CD4-positive, CD25-positive, alpha-beta regulatory T cell (primary cell): ENCODE measurements around the gene POLG2. TPM values are rescaled to one million over a fixed set of nuclear protein-coding genes. Genes with fewer than 3 reads are reported as not detected.
A peak's percentile ranks its signal among the peaks of the same experiment; 100 is the strongest.

Source experiments
- ATAC-seq, 2 donors: fragments of 150-1000 bp; cut with Tn5 transposase; one replicate each; pipeline ENCODE4 v1.10.0; 2021; ENCODE audit warnings: low read depth in 2 of 2, moderate number of reproducible peaks in 2 of 2, moderate library complexity in 1 of 2
- DNase-seq, 3 donors: peaks; one replicate each; pipeline versions ENCODE4 v3.0.0 to v3.0.0-alpha.2; 2012 to 2022; ENCODE audit warnings: mixed read lengths in 1 of 3
- H3K27ac ChIP-seq: one replicate; pipeline ENCODE4 v1.7.0; 2013; ENCODE audit warnings: mild to moderate bottlenecking, low read length; ENCODE audit not compliant: insufficient read depth, poor library complexity, severe bottlenecking
- H3K27me3 ChIP-seq: one replicate; pipeline ENCODE4 v1.7.0; 2013; ENCODE audit warnings: low read length; ENCODE audit not compliant: control insufficient read depth, insufficient read depth
- H3K36me3 ChIP-seq: one replicate; pipeline ENCODE4 v1.7.0; 2013; ENCODE audit warnings: mild to moderate bottlenecking, low read length, moderate library complexity; ENCODE audit not compliant: control insufficient read depth, insufficient read depth
- H3K4me1 ChIP-seq: 2 replicates; pipeline ENCODE4 v1.7.0; 2013; ENCODE audit warnings: mild to moderate bottlenecking, low read length; ENCODE audit not compliant: insufficient read depth, control insufficient read depth, poor library complexity, severe bottlenecking
- H3K4me3 ChIP-seq: one replicate; pipeline ENCODE4 v1.7.0; 2013; ENCODE audit warnings: low read depth, mild to moderate bottlenecking, low read length, moderate library complexity
- H3K9me3 ChIP-seq, 2 experiments: 1 replicate in 1 of 2; 2 replicates in 1 of 2; pipeline ENCODE4 v1.7.0; 2013; ENCODE audit warnings: low read length in 2 of 2, mild to moderate bottlenecking in 1 of 2, moderate library complexity in 1 of 2; ENCODE audit not compliant: control insufficient read depth in 2 of 2
- H3K27ac Mint-ChIP-seq, 3 donors: one replicate each; pipeline ENCODE4 v1.8.0; 2020 to 2022; ENCODE audit warnings: mild to moderate bottlenecking in 3 of 3, mixed read lengths in 3 of 3, moderate library complexity in 2 of 3
- H3K27me3 Mint-ChIP-seq: one replicate; pipeline ENCODE4 v1.8.0; 2022; ENCODE audit warnings: mild to moderate bottlenecking, mixed read lengths
- H3K36me3 Mint-ChIP-seq: one replicate; pipeline ENCODE4 v1.8.0; 2020; ENCODE audit warnings: mixed read lengths
- H3K4me1 Mint-ChIP-seq, 4 donors: one replicate each; pipeline ENCODE4 v1.8.0; 2020 to 2022; ENCODE audit warnings: mixed read lengths in 4 of 4, mild to moderate bottlenecking in 1 of 4
- H3K4me3 Mint-ChIP-seq, 4 donors: one replicate each; pipeline ENCODE4 v1.8.0; 2020 to 2022; ENCODE audit warnings: mild to moderate bottlenecking in 4 of 4, mixed read lengths in 4 of 4, moderate library complexity in 3 of 4
- H3K9me3 Mint-ChIP-seq, 7 donors: one replicate each; pipeline ENCODE4 v1.8.0; 2020 to 2022; ENCODE audit warnings: mixed read lengths in 7 of 7, mild to moderate bottlenecking in 3 of 7, moderate library complexity in 2 of 7
- polyA plus RNA-seq, 4 donors: library from polyadenylated mRNA; unstranded; fragments of 300-500 nt; fragmentation: Illumina TruSeq; gene quantifications; one replicate each; pipeline ENCODE4 v1.2.3, GENCODE V29; 2021
- total RNA-seq: library from RNA; stranded (reverse); gene quantifications from one replicate; pipeline ENCODE4 v1.2.3, GENCODE V29; 2022

The POLG2 gene
- total and polyA plus RNA-seq, 5 donors from 2014 or later = 10.2 to 49.3 (median 10.2) TPM

DNA sequence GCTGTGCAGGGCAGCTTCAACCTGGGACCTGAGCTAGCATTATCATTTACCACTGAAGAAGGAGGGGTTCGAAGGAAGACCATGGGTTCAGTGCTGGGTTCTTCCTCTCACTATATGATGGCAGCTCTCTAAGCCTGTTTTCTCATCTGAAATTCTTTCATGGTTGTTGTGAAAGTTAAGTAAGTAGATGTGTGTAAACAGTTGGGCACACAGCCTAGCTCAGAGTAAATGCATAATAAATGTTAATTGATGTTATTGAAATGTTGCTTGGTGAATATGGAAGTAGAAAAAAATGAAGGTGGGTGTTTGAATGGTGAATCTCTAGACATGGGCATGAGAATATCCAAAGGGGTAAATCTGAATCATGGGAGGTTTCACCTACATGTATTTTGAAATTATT is 19.0 kb upstream of the POLG2 start:
- Histone ChIP-seq H3K4me3 (no peak overlapping the region), H3K27me3 (no peaks in the 10 kb centered on the region), H3K27ac (no peak overlapping the region), H3K4me1 (no peaks in the 10 kb centered on the region), H3K36me3 (peaks cover 88% of the 10 kb centered on the region), H3K9me3 (no peaks in the 10 kb centered on the region)
- ATAC-seq = no peak
- DNase-seq = no peak
- H3K36me3 Mint-ChIP-seq = peaks cover 49% of the 10 kb centered on the region
- H3K4me1 Mint-ChIP-seq = peaks cover 23 to 40% (median 32%) of the 10 kb centered on the region in 4 donors
- H3K4me3 Mint-ChIP-seq = no peak overlapping the region
- no peaks in the 10 kb centered on the region for H3K9me3 Mint-ChIP-seq
- H3K27ac Mint-ChIP-seq = peak overlapping the region in 1 of 3 donors; percentile 1
- H3K27me3 Mint-ChIP-seq = no peaks in the 10 kb centered on the region

DNA sequence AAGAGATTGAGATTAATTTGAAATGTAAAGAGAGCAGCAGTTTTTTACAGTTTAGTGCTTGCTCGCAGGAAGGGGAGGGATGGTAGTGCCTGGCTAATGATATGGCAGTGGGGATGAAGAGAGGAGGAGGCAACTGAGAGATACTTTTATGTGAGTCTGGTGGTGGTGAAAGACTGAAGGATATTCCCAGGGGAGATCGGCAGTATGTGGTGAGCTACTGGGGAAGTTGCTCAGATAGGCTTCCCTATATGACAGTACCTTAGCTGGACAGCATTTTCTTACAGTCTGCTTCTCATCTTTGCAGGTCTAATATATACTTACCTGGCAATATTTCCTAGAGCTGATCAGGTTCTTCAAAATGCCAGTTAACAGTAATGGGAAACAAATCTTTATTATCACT is 18.6 kb upstream of the POLG2 start:
- Mint-ChIP-seq H3K27me3 (no peaks in the 10 kb centered on the region), H3K4me1 (peaks cover 23 to 43% (median 32%) of the 10 kb centered on the region in 4 donors), H3K36me3 (peaks cover 52% of the 10 kb centered on the region), H3K27ac (peak overlapping the region in 1 of 3 donors; percentile 1), H3K4me3 (no peak overlapping the region), H3K9me3 (no peaks in the 10 kb centered on the region)
- H3K9me3 ChIP-seq = no peaks in the 10 kb centered on the region
- no peak overlapping the region for H3K4me3 ChIP-seq
- H3K27me3 ChIP-seq = no peaks in the 10 kb centered on the region
- DNase-seq (no peak), ATAC-seq (no peak)
- no peaks in the 10 kb centered on the region for H3K4me1 ChIP-seq
- no peak overlapping the region for H3K27ac ChIP-seq
- peaks cover 88% of the 10 kb centered on the region for H3K36me3 ChIP-seq

DNA sequence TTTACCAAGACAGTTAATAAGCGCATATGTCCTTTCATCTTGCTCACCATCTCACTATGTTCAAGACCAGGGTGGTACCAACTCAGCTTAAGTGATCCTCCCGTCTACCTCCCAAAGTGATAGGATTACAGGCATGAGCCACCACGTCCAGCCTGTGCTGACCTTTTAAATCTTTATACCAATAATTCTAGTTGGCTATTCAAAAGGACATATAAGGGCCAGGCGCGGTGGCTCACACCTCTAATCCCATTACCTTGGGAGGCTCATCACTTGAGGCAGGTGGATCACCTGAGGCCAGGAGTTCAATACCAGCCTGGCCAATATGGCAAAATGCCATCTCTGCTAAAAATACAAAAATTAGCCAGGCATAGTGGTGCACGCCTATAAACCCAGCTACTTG is 12.3 kb upstream of the POLG2 start:
- Mint-ChIP-seq H3K36me3 (peaks cover 57% of the 10 kb centered on the region), H3K27ac (no peak overlapping the region), H3K27me3 (peaks cover 19% of the 10 kb centered on the region), H3K4me3 (peak overlapping the region; percentile 60 to 74 (median 66)), H3K9me3 (peaks cover 0 to 5% (median 0%) of the 10 kb centered on the region in 7 donors), H3K4me1 (peaks cover 17 to 65% (median 44%) of the 10 kb centered on the region in 4 donors)
- ATAC-seq (no peak), DNase-seq (no peak)
- Histone ChIP-seq H3K4me3 (no peak overlapping the region), H3K27me3 (no peaks in the 10 kb centered on the region), H3K36me3 (peaks cover 53% of the 10 kb centered on the region), H3K9me3 (no peaks in the 10 kb centered on the region), H3K27ac (no peak overlapping the region), H3K4me1 (peaks cover 26% of the 10 kb centered on the region)

GRCh38 chr17:64508683-64509082 is 11.8 kb upstream of the POLG2 start:
- ATAC-seq (no peak), DNase-seq (no peak)
- Histone ChIP-seq H3K4me1 (peaks cover 31% of the 10 kb centered on the region), H3K36me3 (peaks cover 54% of the 10 kb centered on the region), H3K27ac (no peak overlapping the region), H3K9me3 (no peaks in the 10 kb centered on the region), H3K27me3 (no peaks in the 10 kb centered on the region), H3K4me3 (peak overlapping the region; percentile 90)
- Mint-ChIP-seq H3K27ac (no peak overlapping the region), H3K27me3 (peaks cover 19% of the 10 kb centered on the region), H3K9me3 (peaks cover 0 to 5% (median 0%) of the 10 kb centered on the region in 7 donors), H3K4me1 (peaks cover 12 to 67% (median 43%) of the 10 kb centered on the region in 4 donors), H3K4me3 (peak overlapping the region; percentile 73 to 100 (median 93)), H3K36me3 (peaks cover 57% of the 10 kb centered on the region)

DNA sequence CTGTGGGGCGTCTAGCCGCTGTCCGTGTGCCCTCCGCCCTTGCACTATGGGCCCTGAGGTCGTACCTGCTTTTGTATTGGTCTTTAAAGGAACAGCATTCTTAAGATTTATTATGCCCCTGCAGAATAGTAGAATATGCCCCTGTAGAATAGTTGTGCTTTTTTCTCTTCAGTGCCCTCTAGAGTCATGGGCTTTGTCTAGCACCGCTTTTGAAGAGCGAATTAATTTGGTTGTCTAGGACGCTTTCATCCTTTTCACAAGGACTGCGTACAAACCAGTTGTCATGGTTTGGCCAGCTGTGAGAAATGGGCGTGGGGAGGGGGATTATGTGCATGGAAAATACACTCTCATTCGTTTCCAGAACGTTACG is 10.5 kb upstream of the POLG2 start:
- H3K4me3 ChIP-seq = peak overlapping the region; percentile 90
- peaks cover 54% of the 10 kb centered on the region for H3K36me3 ChIP-seq
- H3K27ac ChIP-seq = peak overlapping the region; percentile 99
- no peaks in the 10 kb centered on the region for H3K9me3 ChIP-seq
- H3K27me3 ChIP-seq = no peaks in the 10 kb centered on the region
- peaks cover 19% of the 10 kb centered on the region for H3K27me3 Mint-ChIP-seq
- ATAC-seq (peak; percentile 41 to 43), DNase-seq (peak; percentile 25 to 85 (median 75))
- H3K4me1 Mint-ChIP-seq = peaks cover 5 to 67% (median 47%) of the 10 kb centered on the region in 4 donors
- peak overlapping the region; percentile 100 for H3K27ac Mint-ChIP-seq
- H3K4me1 ChIP-seq = peaks cover 44% of the 10 kb centered on the region
- peak overlapping the region; percentile 88 to 100 (median 99) for H3K4me3 Mint-ChIP-seq
- peaks cover 63% of the 10 kb centered on the region for H3K36me3 Mint-ChIP-seq
- peaks cover 0 to 5% (median 0%) of the 10 kb centered on the region in 7 donors for H3K9me3 Mint-ChIP-seq

DNA sequence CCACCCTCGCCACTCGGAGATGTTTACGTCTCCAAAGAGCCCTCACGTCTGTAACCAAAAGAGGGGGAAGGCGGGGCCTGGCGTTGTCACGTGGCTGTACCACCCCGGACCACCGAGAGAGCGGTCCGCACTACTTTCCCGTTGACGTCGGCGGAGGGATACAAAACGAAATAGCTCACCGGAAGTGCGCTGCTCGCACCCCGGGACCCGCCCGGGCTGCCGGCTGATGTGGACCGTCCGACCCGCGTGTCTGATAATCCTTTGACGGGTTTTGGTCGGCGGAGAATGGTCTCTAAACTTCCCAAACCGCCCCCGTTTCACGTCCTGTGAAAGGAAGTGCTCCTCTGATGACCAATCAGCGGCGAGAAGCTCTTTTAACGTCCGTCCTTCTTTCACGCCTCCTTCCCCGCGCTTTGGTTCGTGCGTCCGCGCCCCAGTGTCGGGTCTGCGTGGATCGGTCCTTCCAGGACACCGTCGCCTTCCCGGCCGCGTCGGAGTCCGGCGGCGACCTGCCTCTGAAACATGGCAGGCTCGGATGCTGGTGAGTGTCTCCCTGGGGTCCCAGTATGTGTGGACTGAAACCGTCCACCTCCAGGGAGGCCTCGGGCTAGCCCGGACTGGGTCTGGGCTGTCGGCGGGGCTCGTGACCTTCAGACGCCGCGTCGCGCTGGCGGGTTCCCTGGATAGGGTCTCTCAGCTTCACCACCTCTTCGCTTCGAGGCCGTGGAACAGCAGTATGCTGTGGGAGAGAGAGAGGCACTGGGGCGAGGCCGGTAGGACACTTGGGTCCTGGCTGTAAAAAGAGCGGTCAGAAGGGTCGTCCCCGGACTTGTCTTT is 9.9 kb upstream of the POLG2 start, which contains the start of gene CEP95:
CEP95 (plus strand) TSS at position 402 of the 837 bp plus-strand sequence; CDS start at position 523, 121 bp downstream.
- peak; percentile 64 to 66 for ATAC-seq
- Mint-ChIP-seq H3K4me3 (peak within 1 kb of the TSS; percentile 88 to 100 (median 99)), H3K9me3 (peaks cover 0 to 5% (median 0%) of the 10 kb centered on the region in 7 donors), H3K27ac (peak within 1 kb of the TSS; percentile 100), H3K27me3 (peaks cover 19% of the 10 kb centered on the region), H3K4me1 (peaks cover 5 to 68% (median 49%) of the 10 kb centered on the region in 4 donors), H3K36me3 (peaks cover 67% of the 10 kb centered on the region)
- H3K4me1 ChIP-seq = peaks cover 47% of the 10 kb centered on the region
- peaks cover 54% of the 10 kb centered on the region for H3K36me3 ChIP-seq
- no peaks in the 10 kb centered on the region for H3K27me3 ChIP-seq
- peak; percentile 92 to 98 (median 96) for DNase-seq
- no peaks in the 10 kb centered on the region for H3K9me3 ChIP-seq
- peak within 1 kb of the TSS; percentile 100 for H3K4me3 ChIP-seq
- peak within 1 kb of the TSS; percentile 99 for H3K27ac ChIP-seq

- Histone ChIP-seq H3K4me1 (peaks cover 51% of the 10 kb centered on the region), H3K36me3 (peaks cover 59% of the 10 kb centered on the region), H3K4me3 (peak within 1 kb of the TSS; percentile 100), H3K9me3 (no peaks in the 10 kb centered on the region), H3K27ac (peak within 1 kb of the TSS; percentile 99), H3K27me3 (no peaks in the 10 kb centered on the region)
- H3K27me3 Mint-ChIP-seq = peaks cover 19% of the 10 kb centered on the region
- H3K4me1 Mint-ChIP-seq = peaks cover 5 to 69% (median 51%) of the 10 kb centered on the region in 4 donors
- peak; percentile 61 to 67 for ATAC-seq
- peak; percentile 92 to 98 (median 97) for DNase-seq
- peaks cover 0 to 5% (median 0%) of the 10 kb centered on the region in 7 donors for H3K9me3 Mint-ChIP-seq
- H3K27ac Mint-ChIP-seq = peak within 1 kb of the TSS; percentile 100
- H3K4me3 Mint-ChIP-seq = peak within 1 kb of the TSS; percentile 88 to 100 (median 99)
- peaks cover 68% of the 10 kb centered on the region for H3K36me3 Mint-ChIP-seq
These were observed 9.3 kb upstream of the POLG2 start, which contains the start of gene DDX5 for GRCh38 chr17:64506201-64506575. Gene DDX5, minus strand, starts transcription at chr17:64506289. Its CDS starts 170 bp downstream, at chr17:64506119.
